ENCODE results near the gene SPAG5.

- TF ChIP-seq CTCF (conservative IDR thresholded peaks at IDR 0.05 in 1 of 2, IDR thresholded peaks at IDR 0.05 in 1 of 2; ENCODE audit: extremely low read depth in 1 of 2, insufficient read depth in 1 of 2, low read depth in 1 of 2, low read length in 2 of 2): no peak
- TF ChIP-seq EZH2 (IDR thresholded peaks at IDR 0.05; ENCODE audit: borderline replicate concordance, low read length): no peak
Measured at GRCh38 chr17:28646039-28646754, 47.4 kb upstream of the SPAG5 start.

All from mammary epithelial cell (primary cell).